ENCODE results near the gene P2RY2.

DNA sequence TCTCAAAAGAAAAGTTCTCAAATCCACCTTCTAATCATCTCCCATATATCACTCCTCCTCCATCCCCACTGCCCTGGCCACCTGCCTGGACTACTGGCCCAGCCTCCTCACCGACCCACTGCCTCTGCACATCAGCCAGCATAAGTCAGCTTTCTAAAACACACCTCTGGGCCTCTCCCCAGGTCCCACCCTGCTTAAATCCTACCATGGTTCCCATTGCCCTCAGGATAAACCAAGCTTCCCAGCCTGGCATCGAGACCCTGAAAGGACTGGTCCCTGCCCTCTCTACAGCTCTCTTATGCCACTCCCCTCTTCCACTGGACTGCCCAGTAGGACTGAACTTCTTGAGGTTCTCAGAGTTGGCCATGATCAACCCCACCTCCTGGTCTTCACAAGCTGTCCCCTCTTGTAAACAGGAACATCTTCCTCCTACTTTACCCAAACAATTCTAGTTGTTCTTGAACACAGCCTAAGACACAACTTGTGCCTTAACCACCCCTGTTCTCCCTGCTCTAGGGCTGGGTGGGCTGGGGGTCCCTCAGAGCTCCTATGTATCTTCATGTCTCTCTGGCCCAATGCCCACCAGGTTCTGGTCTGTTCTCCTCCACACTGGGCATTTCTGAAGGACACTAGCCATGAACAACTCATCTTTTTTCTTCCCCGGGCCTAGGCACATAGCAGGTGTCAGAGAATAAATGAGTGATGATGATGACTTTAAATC, 41.5 kb downstream of the P2RY2 start:
- TF ChIP-seq GATA3 (IDR thresholded peaks at IDR 0.05; ENCODE audit: low read depth, low read length) (no peak), GATA2 (IDR thresholded peaks at IDR 0.05; ENCODE audit: low read depth, low read length) (no peak)
